ENCODE data around the gene HBQ1.

The HBQ1 gene

DNA sequence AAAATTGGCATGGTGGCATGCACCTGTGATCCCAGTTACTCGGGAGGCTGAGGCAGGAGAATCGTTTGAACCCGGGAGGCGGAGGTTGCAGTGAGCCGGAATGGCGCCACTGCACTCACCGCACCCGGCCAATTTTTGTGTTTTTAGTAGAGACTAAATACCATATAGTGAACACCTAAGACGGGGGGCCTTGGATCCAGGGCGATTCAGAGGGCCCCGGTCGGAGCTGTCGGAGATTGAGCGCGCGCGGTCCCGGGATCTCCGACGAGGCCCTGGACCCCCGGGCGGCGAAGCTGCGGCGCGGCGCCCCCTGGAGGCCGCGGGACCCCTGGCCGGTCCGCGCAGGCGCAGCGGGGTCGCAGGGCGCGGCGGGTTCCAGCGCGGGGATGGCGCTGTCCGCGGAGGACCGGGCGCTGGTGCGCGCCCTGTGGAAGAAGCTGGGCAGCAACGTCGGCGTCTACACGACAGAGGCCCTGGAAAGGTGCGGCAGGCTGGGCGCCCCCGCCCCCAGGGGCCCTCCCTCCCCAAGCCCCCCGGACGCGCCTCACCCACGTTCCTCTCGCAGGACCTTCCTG is at the start of gene HBQ1:
TSS of gene HBQ1 (plus strand) at position 359 of the 575 bp plus-strand sequence. CDS start at position 387, 28 bp downstream.
- Histone ChIP-seq H3K27me3 (ENCODE audit: insufficient read depth, low read length) (peaks cover 34% of the 10 kb centered on the region), H3K4me3 (ENCODE audit: low read depth, low read length) (peak within 1 kb of the TSS; percentile 74), H3K27ac (ENCODE audit: low read depth, low read length) (no peak within 1 kb of the TSS), H3K36me3 (ENCODE audit: insufficient read depth, low read length) (no peaks in the 10 kb centered on the region), H3K4me1 (ENCODE audit: control insufficient read depth, insufficient read depth, low read length, unreplicated experiment) (no peaks in the 10 kb centered on the region), H2AFZ (ENCODE audit: low read length, unreplicated experiment) (peak within 1 kb of the TSS; percentile 43), H3K79me2 (ENCODE audit: control insufficient read depth, insufficient read depth, low read length, unreplicated experiment) (no peaks in the 10 kb centered on the region)

DNA sequence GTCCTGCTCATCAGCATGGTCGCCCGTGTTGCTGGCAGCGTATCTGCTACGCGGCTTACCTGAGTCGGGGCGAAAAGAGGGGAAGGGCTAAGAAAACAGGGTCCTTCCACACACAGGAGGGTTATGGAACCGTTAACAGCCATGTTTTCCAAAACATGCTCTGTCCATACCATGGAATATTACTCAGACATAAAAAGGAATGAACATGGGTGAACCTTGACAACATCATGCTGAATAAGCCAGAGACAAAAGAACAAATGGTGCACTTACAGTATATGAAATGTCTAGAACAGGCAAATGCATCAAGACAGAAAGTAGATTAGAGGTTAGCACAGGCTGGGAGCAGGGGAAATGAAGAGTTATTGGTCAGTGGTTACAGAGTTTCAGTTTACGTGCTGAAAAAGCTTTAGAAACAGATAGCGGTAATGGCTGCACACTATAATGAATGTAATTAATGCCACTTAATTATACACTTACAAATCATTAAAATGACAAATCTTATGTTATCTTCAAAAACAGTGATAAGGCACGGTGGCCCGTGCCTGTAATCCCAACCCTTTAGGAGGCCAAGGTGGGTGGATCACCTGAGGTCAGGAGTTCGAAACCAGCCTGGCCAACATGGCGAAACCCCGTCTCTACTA is 49.6 kb upstream of the HBQ1 start:
- no peaks in the 10 kb centered on the region for H3K27me3 ChIP-seq (ENCODE audit: insufficient read depth, low read length)
- H3K79me2 ChIP-seq (ENCODE audit: control insufficient read depth, insufficient read depth, low read length, unreplicated experiment) = peaks cover 58% of the 10 kb centered on the region
- no peak overlapping the region for H3K4me3 ChIP-seq (ENCODE audit: low read depth, low read length)
- H3K36me3 ChIP-seq (ENCODE audit: insufficient read depth, low read length) = no peaks in the 10 kb centered on the region
- H3K4me1 ChIP-seq (ENCODE audit: control insufficient read depth, insufficient read depth, low read length, unreplicated experiment) = no peaks in the 10 kb centered on the region
- H3K27ac ChIP-seq (ENCODE audit: low read depth, low read length) = no peak overlapping the region
- no peak overlapping the region for H2AFZ ChIP-seq (ENCODE audit: low read length, unreplicated experiment)

DNA sequence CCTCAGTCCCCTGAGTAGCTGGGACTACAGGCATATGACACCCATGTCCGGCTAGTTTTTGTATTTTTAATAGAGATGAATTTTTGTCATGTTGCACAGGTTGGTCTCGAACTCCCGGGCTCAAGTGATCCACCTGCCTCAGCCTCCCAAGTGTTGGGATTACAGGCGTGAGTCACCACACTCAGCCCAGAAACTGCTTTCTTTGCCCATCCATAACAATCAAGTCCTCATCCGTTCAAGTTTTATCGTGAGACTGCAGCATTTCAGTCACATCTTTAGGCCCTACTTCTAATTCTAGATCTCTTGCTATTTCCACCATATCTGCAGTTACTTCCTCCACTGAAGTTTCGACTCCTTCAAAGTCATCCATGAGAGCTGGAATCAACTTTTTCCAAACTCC is 48.1 kb upstream of the HBQ1 start:
- Histone ChIP-seq H2AFZ (ENCODE audit: low read length, unreplicated experiment) (no peak overlapping the region), H3K4me1 (ENCODE audit: control insufficient read depth, insufficient read depth, low read length, unreplicated experiment) (peaks cover under 1% of the 10 kb centered on the region), H3K4me3 (ENCODE audit: low read depth, low read length) (no peak overlapping the region), H3K27ac (ENCODE audit: low read depth, low read length) (no peak overlapping the region), H3K27me3 (ENCODE audit: insufficient read depth, low read length) (no peaks in the 10 kb centered on the region), H3K79me2 (ENCODE audit: control insufficient read depth, insufficient read depth, low read length, unreplicated experiment) (peaks cover 64% of the 10 kb centered on the region), H3K36me3 (ENCODE audit: insufficient read depth, low read length) (no peaks in the 10 kb centered on the region)

DNA sequence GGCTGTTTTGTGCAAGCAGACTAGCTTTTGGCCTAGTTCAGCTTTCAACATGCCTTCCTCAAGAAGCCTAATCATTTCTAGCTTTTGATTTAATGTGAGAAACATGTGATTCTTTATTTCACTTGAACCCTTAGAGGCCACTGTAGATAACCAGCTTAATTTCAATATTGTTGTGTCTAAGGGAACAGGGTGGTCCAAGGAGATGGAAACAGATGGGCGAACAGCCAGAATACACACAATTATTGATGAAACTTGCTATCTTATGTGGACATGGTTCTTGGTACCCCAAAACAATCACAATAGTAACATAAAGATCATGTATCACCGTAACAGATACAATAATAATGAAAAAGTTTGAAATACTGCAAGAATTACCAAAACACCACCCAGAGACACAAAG is 46.5 kb upstream of the HBQ1 start:
- peaks cover 3% of the 10 kb centered on the region for H3K4me1 ChIP-seq (ENCODE audit: control insufficient read depth, insufficient read depth, low read length, unreplicated experiment)
- no peaks in the 10 kb centered on the region for H3K36me3 ChIP-seq (ENCODE audit: insufficient read depth, low read length)
- no peaks in the 10 kb centered on the region for H3K27me3 ChIP-seq (ENCODE audit: insufficient read depth, low read length)
- H3K79me2 ChIP-seq (ENCODE audit: control insufficient read depth, insufficient read depth, low read length, unreplicated experiment) = peaks cover 69% of the 10 kb centered on the region
- H3K4me3 ChIP-seq (ENCODE audit: low read depth, low read length) = no peak overlapping the region
- H2AFZ ChIP-seq (ENCODE audit: low read length, unreplicated experiment) = no peak overlapping the region
- no peak overlapping the region for H3K27ac ChIP-seq (ENCODE audit: low read depth, low read length)

DNA sequence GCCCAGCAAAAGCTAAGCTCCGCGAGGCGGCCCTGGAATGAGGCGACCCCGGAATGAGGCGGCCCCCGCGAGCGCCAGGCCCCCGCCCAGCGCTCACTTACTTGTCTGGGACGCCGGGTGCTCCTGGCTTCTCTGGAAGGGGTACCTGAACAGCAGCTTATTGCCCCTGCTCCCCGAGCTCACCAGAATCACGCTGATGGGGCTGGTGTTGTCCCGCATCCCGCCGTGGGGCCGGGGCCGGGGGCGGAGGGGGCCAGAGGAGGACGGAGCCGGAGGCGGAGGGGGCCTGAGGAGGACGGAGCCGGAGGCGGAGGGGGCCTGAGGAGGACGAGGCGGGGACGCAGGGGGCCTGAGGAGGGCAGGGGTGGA is 42.2 kb upstream of the HBQ1 start:
- H2AFZ ChIP-seq (ENCODE audit: low read length, unreplicated experiment) = peak overlapping the region; percentile 59
- H3K27ac ChIP-seq (ENCODE audit: low read depth, low read length) = peak overlapping the region; percentile 30
- H3K27me3 ChIP-seq (ENCODE audit: insufficient read depth, low read length) = no peaks in the 10 kb centered on the region
- H3K4me3 ChIP-seq (ENCODE audit: low read depth, low read length) = peak overlapping the region; percentile 93
- H3K36me3 ChIP-seq (ENCODE audit: insufficient read depth, low read length) = no peaks in the 10 kb centered on the region
- peaks cover 42% of the 10 kb centered on the region for H3K79me2 ChIP-seq (ENCODE audit: control insufficient read depth, insufficient read depth, low read length, unreplicated experiment)
- peaks cover 3% of the 10 kb centered on the region for H3K4me1 ChIP-seq (ENCODE audit: control insufficient read depth, insufficient read depth, low read length, unreplicated experiment)

DNA sequence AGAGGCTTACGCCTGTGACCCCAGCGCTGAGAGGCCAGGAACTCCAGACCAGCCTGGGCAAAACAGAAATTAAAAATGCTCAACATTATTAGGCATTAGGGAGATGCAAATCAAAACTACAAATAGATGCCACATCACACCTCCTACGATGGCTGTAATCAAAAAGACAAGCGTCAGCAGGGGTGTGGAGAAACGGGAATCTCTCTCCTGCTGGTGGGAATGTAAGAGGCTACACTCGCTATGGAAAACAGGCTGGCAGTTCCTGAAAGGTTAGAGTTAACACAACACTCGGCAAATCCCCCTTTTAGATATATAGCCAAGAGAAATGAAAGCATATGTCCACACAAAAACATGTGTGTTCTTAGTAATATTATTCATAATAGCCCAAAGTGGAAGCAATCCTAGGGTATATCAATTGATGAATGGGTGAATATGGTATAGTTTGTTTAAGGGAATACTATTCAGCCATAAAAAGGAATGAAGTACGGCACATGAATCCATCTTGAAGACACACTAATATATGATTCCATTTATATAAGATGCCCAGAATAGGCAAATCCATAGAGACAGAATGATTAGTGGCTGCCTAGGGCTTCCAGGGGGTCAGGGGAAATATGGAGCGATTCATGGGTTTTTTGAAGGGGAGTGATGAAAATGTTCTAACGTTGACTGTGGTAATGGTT is 39.9 kb upstream of the HBQ1 start:
- Histone ChIP-seq H3K4me1 (ENCODE audit: control insufficient read depth, insufficient read depth, low read length, unreplicated experiment) (peaks cover 3% of the 10 kb centered on the region), H3K79me2 (ENCODE audit: control insufficient read depth, insufficient read depth, low read length, unreplicated experiment) (peaks cover 22% of the 10 kb centered on the region), H3K36me3 (ENCODE audit: insufficient read depth, low read length) (no peaks in the 10 kb centered on the region), H3K27me3 (ENCODE audit: insufficient read depth, low read length) (no peaks in the 10 kb centered on the region), H2AFZ (ENCODE audit: low read length, unreplicated experiment) (no peak overlapping the region), H3K27ac (ENCODE audit: low read depth, low read length) (no peak overlapping the region), H3K4me3 (ENCODE audit: low read depth, low read length) (no peak overlapping the region)

DNA sequence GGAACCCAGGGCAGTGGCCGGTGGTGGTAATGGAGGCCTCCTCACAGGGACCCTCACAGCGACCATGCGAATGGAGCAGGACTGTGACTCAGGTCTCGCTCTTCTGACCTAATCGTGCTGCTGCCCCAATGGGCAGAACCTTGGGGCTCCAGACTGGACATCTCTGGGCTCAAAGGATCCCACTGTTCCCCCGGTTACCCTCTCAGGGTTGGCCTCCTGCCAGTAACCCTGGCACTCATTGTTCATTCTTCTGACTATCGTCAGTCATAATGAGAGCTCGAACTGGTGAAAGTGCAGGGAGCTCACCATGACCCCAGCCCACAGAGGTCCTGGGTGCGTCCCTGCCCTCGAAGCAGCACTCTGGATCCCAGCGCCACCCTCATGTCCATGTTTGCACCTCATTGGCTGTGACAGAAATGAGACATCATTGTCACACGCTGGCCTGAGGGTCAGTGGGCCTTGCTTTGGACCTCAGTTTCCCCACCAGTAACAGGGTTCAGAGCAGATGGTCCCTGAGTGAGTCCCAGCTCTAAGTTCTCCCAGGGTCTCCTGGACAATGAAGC is 37.8 kb upstream of the HBQ1 start:
- Histone ChIP-seq H3K27ac (ENCODE audit: low read depth, low read length) (no peak overlapping the region), H3K4me1 (ENCODE audit: control insufficient read depth, insufficient read depth, low read length, unreplicated experiment) (no peaks in the 10 kb centered on the region), H2AFZ (ENCODE audit: low read length, unreplicated experiment) (no peak overlapping the region), H3K79me2 (ENCODE audit: control insufficient read depth, insufficient read depth, low read length, unreplicated experiment) (peaks cover 7% of the 10 kb centered on the region), H3K4me3 (ENCODE audit: low read depth, low read length) (no peak overlapping the region), H3K36me3 (ENCODE audit: insufficient read depth, low read length) (no peaks in the 10 kb centered on the region), H3K27me3 (ENCODE audit: insufficient read depth, low read length) (no peaks in the 10 kb centered on the region)

DNA sequence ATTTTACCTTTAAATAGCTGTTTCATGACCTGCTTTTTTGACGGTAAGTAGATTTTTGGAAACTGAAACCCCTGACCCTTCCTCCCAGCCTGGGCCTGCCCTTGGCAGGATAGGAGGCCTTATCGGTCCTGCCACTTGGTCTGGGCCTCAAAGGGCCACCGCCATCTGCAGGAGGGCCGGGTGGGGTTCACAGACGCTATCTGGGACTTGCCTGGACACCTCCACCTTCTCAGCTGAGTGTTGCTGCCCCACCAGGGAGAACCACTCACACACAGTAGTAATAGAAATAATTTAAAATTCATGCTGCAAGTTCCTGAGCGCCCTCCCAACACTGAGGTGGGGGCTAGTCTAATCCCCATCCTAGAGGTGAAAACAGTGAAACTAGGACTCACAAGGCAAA is 37.2 kb upstream of the HBQ1 start:
- Histone ChIP-seq H3K4me3 (ENCODE audit: low read depth, low read length) (no peak overlapping the region), H3K27me3 (ENCODE audit: insufficient read depth, low read length) (no peaks in the 10 kb centered on the region), H3K27ac (ENCODE audit: low read depth, low read length) (no peak overlapping the region), H3K79me2 (ENCODE audit: control insufficient read depth, insufficient read depth, low read length, unreplicated experiment) (peaks cover 2% of the 10 kb centered on the region), H3K36me3 (ENCODE audit: insufficient read depth, low read length) (no peaks in the 10 kb centered on the region), H3K4me1 (ENCODE audit: control insufficient read depth, insufficient read depth, low read length, unreplicated experiment) (no peaks in the 10 kb centered on the region), H2AFZ (ENCODE audit: low read length, unreplicated experiment) (no peak overlapping the region)

DNA sequence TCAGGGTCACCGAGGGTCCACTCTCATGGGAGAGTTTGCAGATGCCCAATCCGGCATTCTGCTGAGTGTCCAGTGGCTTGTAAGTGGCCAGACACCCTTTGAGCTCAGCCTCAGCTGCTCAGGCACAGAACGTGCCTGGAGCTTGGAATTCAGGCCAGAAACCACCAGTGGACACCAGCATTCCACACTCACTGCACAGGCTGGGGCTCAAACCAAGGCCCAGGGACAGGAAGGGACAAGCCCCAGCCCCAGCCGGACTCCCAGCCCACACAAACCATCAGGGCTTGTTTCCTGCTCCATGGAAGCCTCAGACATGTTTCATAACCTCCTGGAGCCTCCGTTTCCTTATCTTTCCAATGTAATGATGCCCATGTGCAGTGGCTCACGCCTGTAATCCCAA is 36.8 kb upstream of the HBQ1 start:
- Histone ChIP-seq H3K27me3 (ENCODE audit: insufficient read depth, low read length) (no peaks in the 10 kb centered on the region), H3K36me3 (ENCODE audit: insufficient read depth, low read length) (no peaks in the 10 kb centered on the region), H3K27ac (ENCODE audit: low read depth, low read length) (no peak overlapping the region), H2AFZ (ENCODE audit: low read length, unreplicated experiment) (no peak overlapping the region), H3K79me2 (ENCODE audit: control insufficient read depth, insufficient read depth, low read length, unreplicated experiment) (no peaks in the 10 kb centered on the region), H3K4me1 (ENCODE audit: control insufficient read depth, insufficient read depth, low read length, unreplicated experiment) (no peaks in the 10 kb centered on the region), H3K4me3 (ENCODE audit: low read depth, low read length) (no peak overlapping the region)

DNA sequence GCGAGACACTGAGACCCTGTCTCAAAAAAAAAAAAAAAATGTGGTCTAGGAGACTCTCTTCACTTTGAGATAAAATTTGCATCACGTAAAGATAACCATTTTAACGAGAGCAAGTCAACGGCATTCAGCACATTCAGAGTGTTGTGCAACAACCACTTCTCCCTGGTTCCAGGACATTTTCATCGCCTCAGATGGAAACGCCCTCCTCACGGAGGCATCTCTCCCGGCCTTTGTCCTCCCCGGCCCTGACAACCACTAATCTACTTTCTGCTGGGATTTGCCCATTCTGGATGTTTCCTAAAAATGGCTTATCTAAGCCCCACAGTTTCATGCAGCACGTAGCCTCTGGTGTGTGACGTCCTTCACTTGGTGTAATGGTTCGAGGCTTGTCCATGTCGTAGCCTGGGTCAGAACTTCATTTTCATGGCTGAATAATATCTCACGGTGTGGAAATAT is 35.4 kb upstream of the HBQ1 start:
- H3K27me3 ChIP-seq (ENCODE audit: insufficient read depth, low read length) = no peaks in the 10 kb centered on the region
- H3K36me3 ChIP-seq (ENCODE audit: insufficient read depth, low read length) = no peaks in the 10 kb centered on the region
- H2AFZ ChIP-seq (ENCODE audit: low read length, unreplicated experiment) = no peak overlapping the region
- no peak overlapping the region for H3K4me3 ChIP-seq (ENCODE audit: low read depth, low read length)
- H3K27ac ChIP-seq (ENCODE audit: low read depth, low read length) = no peak overlapping the region
- H3K79me2 ChIP-seq (ENCODE audit: control insufficient read depth, insufficient read depth, low read length, unreplicated experiment) = no peaks in the 10 kb centered on the region
- peaks cover 7% of the 10 kb centered on the region for H3K4me1 ChIP-seq (ENCODE audit: control insufficient read depth, insufficient read depth, low read length, unreplicated experiment)
